H9 (cell line): Measurements from ENCODE around the gene PCSK6. TPM values are rescaled to one million over a fixed set of nuclear protein-coding genes. Genes with fewer than 3 reads are reported as not detected.

Source experiments
- DNase-seq: peaks from one replicate; pipeline ENCODE4 v3.0.0-alpha.2; 2017
- H2AFZ ChIP-seq: one replicate; pipeline ENCODE4 v1.6.1; 2013; ENCODE audit warnings: mild to moderate bottlenecking, low read length, control low read depth, moderate library complexity
- H2AK5ac ChIP-seq: 2 replicates; pipeline ENCODE4 v1.6.1; 2013; ENCODE audit warnings: low read length, control low read depth, mixed read lengths; ENCODE audit not compliant: insufficient read length
- H2BK120ac ChIP-seq: one replicate; pipeline ENCODE4 v1.6.1; 2013; ENCODE audit warnings: low read depth, mild to moderate bottlenecking, low read length, control low read depth, inconsistent platforms; ENCODE audit not compliant: poor library complexity, severe bottlenecking
- H2BK12ac ChIP-seq: 2 replicates; pipeline ENCODE4 v1.6.1; 2013; ENCODE audit warnings: low read length, control low read depth, mixed read lengths, low read depth; ENCODE audit not compliant: insufficient read length
- H2BK15ac ChIP-seq: 2 replicates; pipeline ENCODE4 v1.6.1; 2013; ENCODE audit warnings: low read depth, low read length, control low read depth
- H2BK20ac ChIP-seq: one replicate; pipeline ENCODE4 v1.6.1; 2013; ENCODE audit warnings: low read depth, mild to moderate bottlenecking, low read length, control low read depth, inconsistent platforms; ENCODE audit not compliant: poor library complexity, severe bottlenecking
- H2BK5ac ChIP-seq: 2 replicates; pipeline ENCODE4 v1.6.1; 2013; ENCODE audit warnings: low read length, control low read depth, mixed read lengths; ENCODE audit not compliant: insufficient read length
- H3K14ac ChIP-seq: 2 replicates; pipeline ENCODE4 v1.6.1; 2013; ENCODE audit warnings: low read length, control low read depth; ENCODE audit not compliant: insufficient read depth
- H3K18ac ChIP-seq: 2 replicates; pipeline ENCODE4 v1.6.1; 2013; ENCODE audit warnings: low read depth, mild to moderate bottlenecking, mixed read lengths, low read length, control low read depth; ENCODE audit not compliant: insufficient read length
- H3K23ac ChIP-seq: 2 replicates; pipeline ENCODE4 v1.6.1; 2013; ENCODE audit warnings: low read length, control low read depth, mixed read lengths, low read depth; ENCODE audit not compliant: insufficient read length
- H3K23me2 ChIP-seq: 2 replicates; pipeline ENCODE4 v1.6.1; 2013; ENCODE audit warnings: low read depth, mild to moderate bottlenecking, mixed read lengths, low read length, control low read depth; ENCODE audit not compliant: insufficient read length, poor library complexity, severe bottlenecking
- H3K27ac ChIP-seq: 2 replicates; pipeline ENCODE4 v1.5.1; 2013; ENCODE audit warnings: low read length, control low read depth, mixed read lengths, low read depth; ENCODE audit not compliant: insufficient read length
- H3K27me3 ChIP-seq: 2 replicates; pipeline ENCODE4 v1.6.1; 2013; ENCODE audit warnings: low read length, control low read depth, inconsistent platforms; ENCODE audit not compliant: insufficient read depth
- H3K4ac ChIP-seq: 2 replicates; pipeline ENCODE4 v1.6.1; 2013; ENCODE audit warnings: low read depth, mild to moderate bottlenecking, control low read depth, inconsistent platforms, low read length, moderate library complexity
- H3K4me1 ChIP-seq: 2 replicates; pipeline ENCODE4 v1.6.1; 2013; ENCODE audit warnings: low read length, control low read depth, inconsistent platforms; ENCODE audit not compliant: insufficient read depth
- H3K4me2 ChIP-seq: 2 replicates; pipeline ENCODE4 v1.6.1; 2013; ENCODE audit warnings: low read length, control low read depth, mixed read lengths; ENCODE audit not compliant: insufficient read length, insufficient read depth
- H3K56ac ChIP-seq: 2 replicates; pipeline ENCODE4 v1.6.1; 2013; ENCODE audit warnings: low read depth, mild to moderate bottlenecking, mixed read lengths, low read length, control low read depth; ENCODE audit not compliant: insufficient read length
- H3K79me1 ChIP-seq: 2 replicates; pipeline ENCODE4 v1.6.1; 2013; ENCODE audit warnings: low read depth, mild to moderate bottlenecking, moderate library complexity, low read length, control low read depth, inconsistent platforms; ENCODE audit not compliant: insufficient read depth, poor library complexity, severe bottlenecking
- H3K79me2 ChIP-seq: 2 replicates; pipeline ENCODE4 v1.6.1; 2013; ENCODE audit warnings: low read length, control low read depth, inconsistent platforms; ENCODE audit not compliant: insufficient read depth
- H3K9ac ChIP-seq: 2 replicates; pipeline ENCODE4 v1.6.1; 2013; ENCODE audit warnings: low read length, control low read depth, mixed read lengths; ENCODE audit not compliant: insufficient read length; ENCODE audit errors: extremely low read depth
- H3K9me3 ChIP-seq: one replicate; pipeline ENCODE4 v1.6.1; 2013; ENCODE audit warnings: low read depth, low read length, inconsistent platforms; ENCODE audit not compliant: control insufficient read depth
- H3T11ph ChIP-seq: one replicate; pipeline ENCODE4 v1.6.1; 2013; ENCODE audit warnings: mild to moderate bottlenecking, low read length, control low read depth, inconsistent platforms
- H4K20me1 ChIP-seq: one replicate; pipeline ENCODE4 v1.6.1; 2013; ENCODE audit not compliant: control insufficient read depth, insufficient read length, insufficient read depth
- H4K5ac ChIP-seq: 2 replicates; pipeline ENCODE4 v1.6.1; 2013; ENCODE audit warnings: low read depth, mild to moderate bottlenecking, mixed read lengths, low read length, control low read depth; ENCODE audit not compliant: insufficient read length
- H4K8ac ChIP-seq: replicated peaks from 2 replicates; pipeline ENCODE4 v1.6.1; 2013; ENCODE audit warnings: low read length, control low read depth, mixed read lengths, low read depth; ENCODE audit not compliant: insufficient read length
- H4K91ac ChIP-seq: 2 replicates; pipeline ENCODE4 v1.6.1; 2013; ENCODE audit warnings: low read depth, mild to moderate bottlenecking, moderate library complexity, mixed read lengths, low read length, control low read depth; ENCODE audit not compliant: insufficient read length
- H3K27ac Mint-ChIP-seq, 3 experiments: 2 replicates in 2 of 3; 3 replicates in 1 of 3; pipeline ENCODE4 v1.8.0; 2020 to 2021; ENCODE audit warnings: mixed read lengths in 3 of 3, mild to moderate bottlenecking in 1 of 3, moderate library complexity in 1 of 3
- H3K27me3 Mint-ChIP-seq: 2 replicates; pipeline ENCODE4 v1.8.0; 2021; ENCODE audit warnings: low read depth, mild to moderate bottlenecking, moderate library complexity, mixed read lengths
- H3K36me3 Mint-ChIP-seq, 3 experiments: 2 replicates in 2 of 3; 3 replicates in 1 of 3; pipeline ENCODE4 v1.8.0; 2020 to 2021; ENCODE audit warnings: low read depth in 3 of 3, mixed read lengths in 3 of 3; ENCODE audit not compliant: insufficient read depth in 1 of 3
- H3K4me1 Mint-ChIP-seq, 2 experiments: 2 replicates each; pipeline ENCODE4 v1.8.0; 2020; ENCODE audit warnings: mixed read lengths in 2 of 2
- H3K4me3 Mint-ChIP-seq, 2 experiments: 2 replicates in 1 of 2; 3 replicates in 1 of 2; pipeline ENCODE4 v1.8.0; 2020 to 2021; ENCODE audit warnings: mild to moderate bottlenecking in 2 of 2, mixed read lengths in 2 of 2, moderate library complexity in 1 of 2
- H3K9me3 Mint-ChIP-seq, 2 experiments: 2 replicates in 1 of 2; 3 replicates in 1 of 2; pipeline ENCODE4 v1.8.0; 2020; ENCODE audit warnings: mild to moderate bottlenecking in 2 of 2, mixed read lengths in 2 of 2, moderate library complexity in 1 of 2
- CTCF ChIP-seq: fragments of 200-600 bp; sonication (generic); conservative IDR thresholded peaks from 3 replicates; pipeline ENCODE4 v1.8.0; 2021; ENCODE audit warnings: antibody characterized with exemption, mild to moderate bottlenecking
- WGBS: extraction: QIAGEN DNeasy Blood & Tissue Kit; methylation state at CpG from one replicate; pipeline ENCODE4 v1.1.7; 2013; ENCODE audit warnings: missing lambda C conversion rate, low lambda C conversion rate, mixed read lengths; ENCODE audit not compliant: insufficient read length; ENCODE audit errors: extremely low coverage; 5-methylcytosine and 5-hydroxymethylcytosine counted together
- total RNA-seq: library from RNA; stranded (reverse); gene quantifications from 2 replicates; pipeline ENCODE4 v1.2.1, GENCODE V29; 2021

PCSK6 gene
- total RNA-seq, 1 experiment from 2014 or later, result 4.0 TPM

- no peak for DNase-seq
- H3K27me3 Mint-ChIP-seq, result peaks cover 13% of the 10 kb centered on the region
- H3K9me3 Mint-ChIP-seq, result no peaks in the 10 kb centered on the region
Observed at GRCh38 chr15:101372149-101372577, 117.3 kb downstream of the PCSK6 start.

More at GRCh38 chr15:101372149-101372577, 117.3 kb downstream of the PCSK6 start:
- Histone ChIP-seq H3K14ac (no peak overlapping the region), H3K9ac (no peak overlapping the region), H3K27ac (no peak overlapping the region), H4K8ac (no peak overlapping the region), H2BK20ac (no peak overlapping the region), H3K4me1 (peaks cover 5% of the 10 kb centered on the region; the same call in 1 of the 2 replicates), H2AFZ (no peak overlapping the region), H2AK5ac (no peak overlapping the region), H4K20me1 (no peaks in the 10 kb centered on the region), H3K23ac (no peak overlapping the region), H3K79me1 (no peaks in the 10 kb centered on the region), H3K4ac (no peak overlapping the region), H3K79me2 (no peaks in the 10 kb centered on the region), H3K4me2 (no peak overlapping the region), H3K18ac (no peak overlapping the region), H2BK12ac (no peak overlapping the region), H3K9me3 (no peaks in the 10 kb centered on the region), H3K27me3 (no peaks in the 10 kb centered on the region), H2BK15ac (no peak overlapping the region), H2BK120ac (no peak overlapping the region), H3K23me2 (no peaks in the 10 kb centered on the region), H3K56ac (no peak overlapping the region), H4K91ac (no peak overlapping the region), H4K5ac (no peak overlapping the region), H2BK5ac (no peak overlapping the region), H3T11ph (no peak overlapping the region)
- WGBS, result no CpG with 5 or more reads among the region's 13 CpGs
- Mint-ChIP-seq H3K4me1 (peaks cover 24 to 33% of the 10 kb centered on the region in 2 experiments), H3K36me3 (no peaks in the 10 kb centered on the region; a peak in 1 of 7 replicates), H3K4me3 (no peak overlapping the region), H3K27ac (no peak overlapping the region; a peak in 1 of 7 replicates)
- no peak for TF ChIP-seq CTCF
